ENCODE results near the gene RARRES1.

GRCh38 chr3:158776531-158776930, 44.3 kb upstream of the RARRES1 start:
- TF ChIP-seq POLR2AphosphoS5 (IDR thresholded peaks at IDR 0.05; ENCODE audit: low read depth, low read length) (no peak), POLR2A (IDR thresholded peaks at IDR 0.05; ENCODE audit: low read depth, low read length) (no peak), TAF1 (IDR thresholded peaks at IDR 0.05; ENCODE audit: borderline replicate concordance, low read depth, low read length) (no peak)
